ENCODE data around the gene HIP1. TPM values are rescaled to one million over a fixed set of nuclear protein-coding genes. Genes with fewer than 3 reads are reported as not detected.
"Not testable (repeated sequence)": the region's sequence is repeated elsewhere in the genome, so short reads cannot be mapped to it uniquely, and the experiment has no call there.

The HIP1 gene
- total and polyA plus RNA-seq, 2 of the 4 experiments (the other 2 are of a cell fraction), result 6.8 to 10.0 TPM

- H2BK15ac ChIP-seq (ENCODE audit: low read depth, low read length); DNase-seq; H3K4ac ChIP-seq (ENCODE audit: low read depth, low read length); H3K4me3 ChIP-seq (ENCODE audit: insufficient read depth, low read depth, low read length); H3K9ac ChIP-seq (ENCODE audit: low read depth, low read length); H2AK5ac ChIP-seq (ENCODE audit: low read depth, low read length); in situ Hi-C loops (cut with MboI; ENCODE audit: low sequenced_read_pairs); dilution Hi-C loops (cut with HindIII; ENCODE audit: low sequenced_read_pairs, unreplicated experiment); H4K20me1 ChIP-seq (ENCODE audit: insufficient read depth, low read length); H3K27ac ChIP-seq (ENCODE audit: insufficient read depth, low read length); H3K4me2 ChIP-seq (ENCODE audit: low read depth, low read length); H3K9me3 ChIP-seq (ENCODE audit: control insufficient read depth, insufficient read depth, low read length); H3K56ac ChIP-seq (ENCODE audit: extremely low read depth, insufficient read depth, low read length); CTCF ChIA-PET; H2AFZ ChIP-seq (replicated peaks; ENCODE audit: low read length, poor library complexity); H2BK5ac ChIP-seq (ENCODE audit: low read depth, low read length, poor library complexity, severe bottlenecking); H4K5ac ChIP-seq (ENCODE audit: low read depth, low read length); H2BK20ac ChIP-seq (ENCODE audit: low read depth, low read length); H4K91ac ChIP-seq (ENCODE audit: insufficient read depth, low read depth, low read length); H3K9me1 ChIP-seq (ENCODE audit: insufficient read depth, low read length); H2BK120ac ChIP-seq (ENCODE audit: low read depth, low read length); H3K18ac ChIP-seq (ENCODE audit: low read depth, low read length); H3K23ac ChIP-seq (ENCODE audit: low read depth, low read length); H3K36me3 ChIP-seq (ENCODE audit: control insufficient read depth, insufficient read depth, low read length); H3K14ac ChIP-seq (replicated peaks; ENCODE audit: low read depth, low read length); H4K8ac ChIP-seq (ENCODE audit: low read depth in 2 of 2, low read length in 2 of 2); H3K4me1 ChIP-seq (ENCODE audit: control insufficient read depth, insufficient read depth, low read length); intact Hi-C loops (cut with micrococcal nuclease); POLR2A ChIA-PET (ENCODE audit: unreplicated experiment); H3K27me3 ChIP-seq (ENCODE audit: control insufficient read depth, insufficient read depth, low read length); H3K79me1 ChIP-seq (ENCODE audit: low read depth in 1 of 2, low read length in 2 of 2); ATAC-seq (ENCODE audit: low read depth); BruUV-seq (replicated peaks); H2AK9ac ChIP-seq (replicated peaks; ENCODE audit: low read depth, low read length, poor library complexity): not testable (repeated sequence)
- WGBS, 2 experiments (ENCODE audit: extremely low coverage in 2 of 2, insufficient read length in 1 of 2), result no CpG with 5 or more reads among the region's 9 CpGs
These were observed 135.9 kb downstream of the HIP1 start for GRCh38 chr7:75602831-75603230.
